Neural cell (in vitro differentiated cells): ENCODE data around the gene MUC5B. TPM values are rescaled to one million over a fixed set of nuclear protein-coding genes. Genes with fewer than 3 reads are reported as not detected.
A peak's percentile ranks its signal among the peaks of the same experiment; 100 is the strongest.

Experiments used
- H2AFZ ChIP-seq: fragments of 200-600, 300-800 bp; sonication (generic), shearing (Covaris generic); 2 replicates; pipeline ENCODE4 v1.6.0; 2014; ENCODE audit warnings: low read depth, mild to moderate bottlenecking, antibody characterized with exemption, low read length, moderate library complexity
- H3F3A ChIP-seq: fragments of 200-600 bp; shearing (Covaris generic); 2 replicates; pipeline ENCODE4 v1.6.1; 2016; ENCODE audit warnings: mild to moderate bottlenecking, moderate library complexity, mixed read lengths, antibody characterized with exemption, low read length; ENCODE audit not compliant: insufficient read depth, poor library complexity, severe bottlenecking
- H3K27ac ChIP-seq: fragments of 200-600, 300-800 bp; sonication (generic), shearing (Covaris generic); 2 replicates; pipeline ENCODE4 v1.5.1; 2014; ENCODE audit warnings: mild to moderate bottlenecking, low read length, moderate library complexity
- H3K27me3 ChIP-seq: fragments of 300-800, 200-600 bp; sonication (generic), shearing (Covaris generic); 2 replicates; pipeline ENCODE4 v1.6.0; 2014; ENCODE audit warnings: mild to moderate bottlenecking, low read depth, low read length, moderate library complexity; ENCODE audit not compliant: insufficient read depth
- H3K36me3 ChIP-seq: fragments of 300-800, 200-600 bp; sonication (generic), shearing (Covaris generic); 2 replicates; pipeline ENCODE4 v1.5.1; 2014; ENCODE audit warnings: mild to moderate bottlenecking, antibody characterized with exemption, low read length, moderate library complexity; ENCODE audit not compliant: insufficient read depth
- H3K4me2 ChIP-seq: fragments of 300-800, 200-600 bp; sonication (generic), shearing (Covaris generic); 2 replicates; pipeline ENCODE4 v1.6.0; 2014; ENCODE audit warnings: mild to moderate bottlenecking, low read length
- H3K4me3 ChIP-seq: fragments of 300-800, 200-600 bp; sonication (generic), shearing (Covaris generic); 2 replicates; pipeline ENCODE4 v1.5.1; 2014; ENCODE audit warnings: mild to moderate bottlenecking, low read length, moderate library complexity
- H3K79me2 ChIP-seq: fragments of 200-600 bp; shearing (Covaris generic); replicated peaks from 2 replicates; pipeline ENCODE4 v1.6.0; 2014; ENCODE audit warnings: mild to moderate bottlenecking, low read length, moderate library complexity; ENCODE audit not compliant: insufficient read depth
- H3K9ac ChIP-seq: fragments of 300-800, 200-600 bp; sonication (generic), shearing (Covaris generic); 2 replicates; pipeline ENCODE4 v1.6.1; 2016; ENCODE audit warnings: mild to moderate bottlenecking, low read length, mixed read lengths
- H3K9me2 ChIP-seq: fragments of 200-600 bp; shearing (Covaris generic); 2 replicates; pipeline ENCODE4 v1.6.1; 2016; ENCODE audit warnings: mild to moderate bottlenecking, low read length, mixed read lengths; ENCODE audit not compliant: insufficient read depth
- H3K9me3 ChIP-seq: fragments of 200-600, 300-800 bp; sonication (generic), shearing (Covaris generic); 2 replicates; pipeline ENCODE4 v1.6.1; 2016; ENCODE audit warnings: mild to moderate bottlenecking, mixed run types, low read length, moderate library complexity, mixed read lengths
- H4K20me1 ChIP-seq: fragments of 200-600 bp; shearing (Covaris generic); 2 replicates; pipeline ENCODE4 v1.6.1; 2016; ENCODE audit warnings: mild to moderate bottlenecking, mixed run types; ENCODE audit not compliant: insufficient read depth
- CTCF ChIP-seq: fragments of 450-650 bp; IDR thresholded peaks from 2 replicates; pipeline ENCODE4 v1.5.1; 2014; ENCODE audit warnings: antibody characterized with exemption, mild to moderate bottlenecking, moderate library complexity; ENCODE audit not compliant: poor library complexity, severe bottlenecking
- EP300 ChIP-seq: fragments of 450-650 bp; conservative IDR thresholded peaks from 2 replicates; pipeline ENCODE4 v1.6.1; 2014; ENCODE audit warnings: antibody characterized with exemption, mild to moderate bottlenecking, moderate library complexity; ENCODE audit not compliant: poor library complexity, severe bottlenecking
- EZH2 ChIP-seq: fragments of 200-600, 300-800 bp; shearing (Covaris generic), sonication (generic); IDR thresholded peaks from 2 replicates; pipeline ENCODE4 v1.6.1; 2014; ENCODE audit warnings: antibody characterized with exemption, low read length, borderline replicate concordance, mild to moderate bottlenecking; ENCODE audit not compliant: insufficient read depth, poor library complexity, severe bottlenecking
- MXI1 ChIP-seq: fragments of 450-650 bp; conservative IDR thresholded peaks from 2 replicates; pipeline ENCODE4 v1.6.1; 2014; ENCODE audit warnings: antibody characterized with exemption, mild to moderate bottlenecking; ENCODE audit not compliant: poor library complexity, severe bottlenecking
- POLR2AphosphoS5 ChIP-seq: IDR thresholded peaks from 2 replicates; pipeline ENCODE4 v1.6.1; 2012
- RAD21 ChIP-seq: fragments of 450-650 bp; conservative IDR thresholded peaks from 2 replicates; pipeline ENCODE4 v1.6.1; 2014; ENCODE audit warnings: antibody characterized with exemption, mild to moderate bottlenecking, moderate library complexity
- SMC3 ChIP-seq: fragments of 450-650 bp; conservative IDR thresholded peaks from 2 replicates; pipeline ENCODE4 v1.6.1; 2014; ENCODE audit warnings: antibody characterized with exemption, mild to moderate bottlenecking, moderate library complexity; ENCODE audit not compliant: poor library complexity
- TAF1 ChIP-seq: IDR thresholded peaks from 2 replicates; pipeline ENCODE4 v1.6.1; 2012; ENCODE audit warnings: low read depth
- polyA plus RNA-seq: library from polyadenylated mRNA; depleted of rRNA; stranded (reverse); fragments of >200 nt; gene quantifications from 2 replicates; pipeline ENCODE4 v1.2.3, GENCODE V29; 2014
- TF ChIP-seq, protein P1 (sequence below): IDR thresholded peaks from 2 replicates; pipeline ENCODE4 v1.6.1; 2012; ENCODE audit warnings: borderline replicate concordance

The MUC5B gene
- polyA plus RNA-seq, 1 donor from 2014 or later: not detected

DNA sequence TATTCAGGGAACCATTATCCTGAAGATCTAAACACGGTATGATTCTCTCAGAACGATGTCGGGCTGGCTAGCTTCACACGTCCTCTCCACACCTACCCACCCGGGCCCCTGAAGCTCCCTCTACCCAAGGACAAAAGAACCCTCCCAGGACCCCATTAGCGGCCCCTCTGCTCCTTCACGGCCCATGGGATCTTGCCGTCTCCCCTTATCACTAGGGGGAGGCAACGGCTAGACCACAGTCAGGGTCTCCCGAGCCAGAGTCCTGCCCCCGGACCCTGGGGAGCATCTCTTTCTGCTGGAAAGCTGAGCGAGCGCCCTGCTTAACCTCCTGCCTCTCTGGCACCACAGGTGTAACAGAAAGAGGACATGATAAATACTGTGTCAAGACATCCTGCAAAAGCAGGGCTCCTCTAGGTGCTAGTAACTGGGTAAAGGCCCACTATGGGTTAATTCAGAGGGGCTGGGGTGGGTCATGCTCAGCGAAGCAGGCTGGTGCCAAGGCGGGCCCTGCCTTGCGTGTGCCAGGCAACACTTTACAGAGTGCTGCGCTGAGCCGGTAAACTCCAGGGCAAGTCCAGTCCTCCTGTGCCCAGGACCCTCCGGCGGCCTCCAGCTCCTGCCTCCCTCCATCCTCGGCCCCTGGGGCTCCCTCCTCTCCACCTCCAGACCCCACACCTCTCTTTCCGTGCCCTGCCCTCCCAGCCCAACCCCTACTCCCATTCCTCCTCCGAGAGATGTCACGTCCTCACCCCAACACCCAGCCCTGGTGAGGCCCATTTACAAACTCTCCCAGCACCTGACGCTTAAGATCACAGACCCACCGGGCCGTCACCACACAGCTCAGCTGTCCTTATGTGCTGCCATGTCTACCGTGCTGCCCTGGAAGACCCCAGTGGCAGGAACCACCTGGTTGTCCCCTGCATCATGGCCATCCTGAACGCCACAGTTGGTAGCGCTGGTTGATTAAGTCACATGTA is 83.6 kb downstream of the MUC5B start:
- Histone ChIP-seq H3F3A (no peaks in the 10 kb centered on the region), H3K36me3 (peaks cover 5% of the 10 kb centered on the region), H3K27ac (no peak overlapping the region), H3K4me2 (no peak overlapping the region), H3K9ac (no peak overlapping the region), H3K79me2 (peaks cover 37% of the 10 kb centered on the region), H4K20me1 (no peaks in the 10 kb centered on the region), H3K4me3 (no peak overlapping the region), H3K9me2 (no peaks in the 10 kb centered on the region), H2AFZ (no peak overlapping the region), H3K9me3 (no peaks in the 10 kb centered on the region), H3K27me3 (no peaks in the 10 kb centered on the region)
- TF ChIP-seq CTCF (no peak), EZH2 (no peak), MXI1 (no peak), SMC3 (no peak), RAD21 (no peak), POLR2AphosphoS5 (no peak), TAF1 (no peak), EP300 (no peak)
- TF ChIP-seq, protein P1, sequence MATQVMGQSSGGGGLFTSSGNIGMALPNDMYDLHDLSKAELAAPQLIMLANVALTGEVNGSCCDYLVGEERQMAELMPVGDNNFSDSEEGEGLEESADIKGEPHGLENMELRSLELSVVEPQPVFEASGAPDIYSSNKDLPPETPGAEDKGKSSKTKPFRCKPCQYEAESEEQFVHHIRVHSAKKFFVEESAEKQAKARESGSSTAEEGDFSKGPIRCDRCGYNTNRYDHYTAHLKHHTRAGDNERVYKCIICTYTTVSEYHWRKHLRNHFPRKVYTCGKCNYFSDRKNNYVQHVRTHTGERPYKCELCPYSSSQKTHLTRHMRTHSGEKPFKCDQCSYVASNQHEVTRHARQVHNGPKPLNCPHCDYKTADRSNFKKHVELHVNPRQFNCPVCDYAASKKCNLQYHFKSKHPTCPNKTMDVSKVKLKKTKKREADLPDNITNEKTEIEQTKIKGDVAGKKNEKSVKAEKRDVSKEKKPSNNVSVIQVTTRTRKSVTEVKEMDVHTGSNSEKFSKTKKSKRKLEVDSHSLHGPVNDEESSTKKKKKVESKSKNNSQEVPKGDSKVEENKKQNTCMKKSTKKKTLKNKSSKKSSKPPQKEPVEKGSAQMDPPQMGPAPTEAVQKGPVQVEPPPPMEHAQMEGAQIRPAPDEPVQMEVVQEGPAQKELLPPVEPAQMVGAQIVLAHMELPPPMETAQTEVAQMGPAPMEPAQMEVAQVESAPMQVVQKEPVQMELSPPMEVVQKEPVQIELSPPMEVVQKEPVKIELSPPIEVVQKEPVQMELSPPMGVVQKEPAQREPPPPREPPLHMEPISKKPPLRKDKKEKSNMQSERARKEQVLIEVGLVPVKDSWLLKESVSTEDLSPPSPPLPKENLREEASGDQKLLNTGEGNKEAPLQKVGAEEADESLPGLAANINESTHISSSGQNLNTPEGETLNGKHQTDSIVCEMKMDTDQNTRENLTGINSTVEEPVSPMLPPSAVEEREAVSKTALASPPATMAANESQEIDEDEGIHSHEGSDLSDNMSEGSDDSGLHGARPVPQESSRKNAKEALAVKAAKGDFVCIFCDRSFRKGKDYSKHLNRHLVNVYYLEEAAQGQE: no peak

GRCh38 chr11:1307163-1307870 is 84.5 kb downstream of the MUC5B start:
- peaks cover 35% of the 10 kb centered on the region for H3K79me2 ChIP-seq
- no peak overlapping the region for H3K9ac ChIP-seq
- TF ChIP-seq POLR2AphosphoS5 (no peak), EZH2 (no peak), MXI1 (no peak), RAD21 (no peak), CTCF (no peak), TAF1 (no peak)
- no peak overlapping the region for H3K4me2 ChIP-seq
- H3K4me3 ChIP-seq: peak overlapping the region; percentile 91
- no peaks in the 10 kb centered on the region for H3K27me3 ChIP-seq
- H3K27ac ChIP-seq: no peak overlapping the region
- no peak overlapping the region for H2AFZ ChIP-seq
- H4K20me1 ChIP-seq: no peaks in the 10 kb centered on the region
- H3K9me2 ChIP-seq: no peaks in the 10 kb centered on the region
- H3F3A ChIP-seq: no peaks in the 10 kb centered on the region
- H3K36me3 ChIP-seq: peaks cover 5% of the 10 kb centered on the region
- H3K9me3 ChIP-seq: no peaks in the 10 kb centered on the region
